Parathyroid adenoma (tissue), 2 donors: ENCODE results near the gene HPS5.

Experiments
- H2AFZ ChIP-seq: fragments of 300-600 bp; sonication (generic); one replicate; pipeline ENCODE4 v1.7.0; 2017; ENCODE audit warnings: antibody characterized with exemption, mild to moderate bottlenecking
- H3K27ac ChIP-seq: fragments of 300-600 bp; sonication (generic); one replicate; pipeline ENCODE4 v1.7.0; 2017
- H3K27me3 ChIP-seq: fragments of 300-600 bp; sonication (generic); one replicate; pipeline ENCODE4 v1.7.0; 2017; ENCODE audit warnings: low read length; ENCODE audit not compliant: control insufficient read depth, insufficient read depth
- H3K36me3 ChIP-seq: fragments of 300-600 bp; sonication (generic); one replicate; pipeline ENCODE4 v1.7.0; 2017; ENCODE audit warnings: low read length; ENCODE audit not compliant: control insufficient read depth, insufficient read depth
- H3K4me1 ChIP-seq: fragments of 300-600 bp; sonication (generic); one replicate; pipeline ENCODE4 v1.7.0; 2017; ENCODE audit warnings: control low read depth
- H3K4me2 ChIP-seq: fragments of 300-600 bp; sonication (generic); one replicate; pipeline ENCODE4 v1.7.0; 2017; ENCODE audit warnings: low read length
- H3K4me3 ChIP-seq: fragments of 300-600 bp; sonication (generic); one replicate; pipeline ENCODE4 v1.7.0; 2017; ENCODE audit warnings: low read depth, low read length
- H3K79me2 ChIP-seq: fragments of 300-600 bp; sonication (generic); one replicate; pipeline ENCODE4 v1.7.0; 2017; ENCODE audit warnings: control low read depth
- H3K9ac ChIP-seq: fragments of 300-600 bp; sonication (generic); one replicate; pipeline ENCODE4 v1.7.0; 2017; ENCODE audit warnings: mild to moderate bottlenecking
- H3K9me3 ChIP-seq: fragments of 300-600 bp; sonication (generic); one replicate; pipeline ENCODE4 v1.7.0; 2017; ENCODE audit warnings: low read length; ENCODE audit not compliant: control insufficient read depth
- CTCF ChIP-seq: fragments of 300-600 bp; sonication (generic); IDR thresholded peaks from one replicate; pipeline ENCODE4 v1.7.0; 2017; ENCODE audit warnings: antibody characterized with exemption, mild to moderate bottlenecking
- donor health status: primary hyperparathyroidism.

The HPS5 gene

GRCh38 chr11:18321578-18321968 lies 367 bp downstream of the HPS5 start:
- no peak for TF ChIP-seq CTCF
- Histone ChIP-seq H2AFZ (peak overlapping the region; percentile 95), H3K9me3 (no peaks in the 10 kb centered on the region), H3K36me3 (no peaks in the 10 kb centered on the region), H3K4me3 (peak overlapping the region; percentile 95), H3K4me1 (no peaks in the 10 kb centered on the region), H3K79me2 (peaks cover 19% of the 10 kb centered on the region), H3K4me2 (peak overlapping the region; percentile 88), H3K27ac (peak overlapping the region; percentile 96), H3K9ac (peak overlapping the region; percentile 57), H3K27me3 (no peaks in the 10 kb centered on the region)

DNA sequence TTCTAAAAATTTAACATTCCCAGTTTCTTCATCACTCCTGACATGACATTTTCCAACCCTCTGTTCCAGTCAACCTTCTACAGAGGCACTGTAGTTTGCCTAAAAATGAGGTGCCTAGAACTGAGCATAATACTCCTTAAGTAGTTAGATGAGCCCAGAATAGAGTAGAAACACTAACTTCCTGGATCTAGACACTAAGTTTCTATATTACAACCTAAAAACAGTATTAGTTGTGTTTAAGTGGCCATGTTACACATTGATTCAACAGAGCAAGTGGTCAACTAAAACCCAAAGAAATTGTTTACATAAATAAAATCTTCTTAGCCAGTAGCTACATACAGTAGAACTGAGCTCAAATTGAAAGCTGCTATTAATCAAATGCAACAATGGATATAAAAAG lies 1.3 kb downstream of the HPS5 start:
- H3K27ac ChIP-seq, result no peak overlapping the region
- H3K79me2 ChIP-seq, result peaks cover 21% of the 10 kb centered on the region
- H3K9ac ChIP-seq, result no peak overlapping the region
- H3K4me1 ChIP-seq, result no peaks in the 10 kb centered on the region
- no peaks in the 10 kb centered on the region for H3K27me3 ChIP-seq
- H3K4me2 ChIP-seq, result no peak overlapping the region
- no peak overlapping the region for H2AFZ ChIP-seq
- H3K36me3 ChIP-seq, result no peaks in the 10 kb centered on the region
- TF ChIP-seq CTCF, result no peak
- H3K9me3 ChIP-seq, result no peaks in the 10 kb centered on the region
- H3K4me3 ChIP-seq, result no peak overlapping the region

DNA sequence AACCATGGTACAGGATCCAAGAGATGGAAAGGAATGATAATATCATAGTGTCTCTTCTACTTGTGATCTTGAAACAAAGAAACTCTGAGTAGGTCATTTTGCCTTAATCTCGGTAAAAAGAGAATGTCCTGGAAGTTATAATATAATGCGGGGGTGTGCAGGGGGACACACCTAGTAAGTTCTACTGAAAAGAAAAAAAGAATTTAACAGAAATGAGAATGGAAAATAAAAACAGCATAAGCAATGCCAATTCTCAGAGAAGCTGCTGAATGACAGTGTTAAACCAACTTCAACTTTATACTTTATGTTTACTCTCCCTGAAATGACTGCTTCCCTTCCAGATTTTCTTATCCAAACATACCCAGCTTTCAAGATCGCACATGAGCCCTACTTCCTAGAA lies 2.0 kb downstream of the HPS5 start:
- no peaks in the 10 kb centered on the region for H3K9me3 ChIP-seq
- H3K79me2 ChIP-seq, result peaks cover 21% of the 10 kb centered on the region
- H3K27ac ChIP-seq, result no peak overlapping the region
- no peak for TF ChIP-seq CTCF
- no peaks in the 10 kb centered on the region for H3K4me1 ChIP-seq
- no peaks in the 10 kb centered on the region for H3K27me3 ChIP-seq
- H3K4me3 ChIP-seq, result no peak overlapping the region
- H3K9ac ChIP-seq, result no peak overlapping the region
- H3K4me2 ChIP-seq, result no peak overlapping the region
- no peak overlapping the region for H2AFZ ChIP-seq
- H3K36me3 ChIP-seq, result no peaks in the 10 kb centered on the region

DNA sequence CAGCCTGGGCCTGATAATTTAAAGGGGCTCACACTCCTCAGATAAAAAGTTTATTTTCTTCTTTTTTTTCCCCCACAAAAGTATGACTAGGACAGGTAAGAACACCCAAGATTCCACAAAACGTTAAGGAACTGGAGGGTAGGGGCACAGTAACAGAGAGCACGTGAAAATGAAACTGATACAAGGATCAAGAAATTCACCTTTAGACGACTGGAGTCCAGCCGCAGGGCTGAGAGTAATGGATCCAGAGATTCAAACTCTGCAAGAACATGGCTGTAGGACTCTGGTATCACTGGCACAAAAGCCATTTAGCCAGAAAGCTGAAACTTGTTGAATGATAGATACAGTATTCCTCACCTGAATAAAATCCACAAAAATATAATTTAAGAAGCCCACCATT lies 4.4 kb downstream of the HPS5 start:
- no peak for TF ChIP-seq CTCF
- no peaks in the 10 kb centered on the region for H3K4me1 ChIP-seq

GRCh38 chr11:18315893-18316292 lies 6.0 kb downstream of the HPS5 start:
- Histone ChIP-seq H3K27me3 (no peaks in the 10 kb centered on the region), H3K9ac (no peak overlapping the region), H3K9me3 (no peaks in the 10 kb centered on the region), H3K4me2 (no peak overlapping the region), H3K4me1 (no peaks in the 10 kb centered on the region), H2AFZ (no peak overlapping the region), H3K4me3 (no peak overlapping the region), H3K79me2 (peaks cover 4% of the 10 kb centered on the region), H3K36me3 (no peaks in the 10 kb centered on the region), H3K27ac (no peak overlapping the region)
- TF ChIP-seq CTCF, result no peak

More for the DNA sequence above, 4.4 kb downstream of the HPS5 start:
- no peak overlapping the region for H3K9ac ChIP-seq
- no peaks in the 10 kb centered on the region for H3K36me3 ChIP-seq
- H3K27me3 ChIP-seq, result no peaks in the 10 kb centered on the region
- no peak overlapping the region for H2AFZ ChIP-seq
- H3K9me3 ChIP-seq, result no peaks in the 10 kb centered on the region
- peaks cover 7% of the 10 kb centered on the region for H3K79me2 ChIP-seq
- no peak overlapping the region for H3K27ac ChIP-seq
- no peak overlapping the region for H3K4me3 ChIP-seq
- H3K4me2 ChIP-seq, result no peak overlapping the region
